HepG2 (cell line): ENCODE data around the gene PRSS22. TPM values are rescaled to one million over a fixed set of nuclear protein-coding genes. Genes with fewer than 3 reads are reported as not detected.

ENCODE experiments used
- ATAC-seq: fragments of 200-7000 bp; cut with Tn5 transposase; 3 replicates; pipeline ENCODE4 v1.9.1; 2020; ENCODE audit warnings: mild to moderate bottlenecking, moderate library complexity
- BruUV-seq: library from RNA; stranded (reverse); fragments of 400-500 nt; replicated peaks from 2 replicates; lab custom pipeline; 2021; lab: Mats Ljungman, UMichigan
- CTCF ChIA-PET: fragments of 300-600 bp; formaldehyde crosslinking; extraction: SDS; loops from one replicate; lab custom pipeline; 2021; ENCODE audit warnings: low total read pairs, inconsistent platforms, low intra/inter-chr PET ratio; lab: Yijun Ruan, JAX
- POLR2A ChIA-PET: fragments of 350-600 bp; sonication (Branson Sonifier 250); formaldehyde crosslinking; loops from one replicate; lab custom pipeline; 2020; ENCODE audit warnings: antibody characterized with exemption, inconsistent platforms; lab: Yijun Ruan, JAX
- DNase-seq: peaks from one replicate; pipeline ENCODE4 v3.0.0-alpha.2; 2015; ENCODE audit warnings: low spot score
- FAIRE-seq: peaks from 3 replicates; lab custom pipeline; 2011; peaks lifted over from hg19 to GRCh38; lab: Jason Lieb, UNC
- H2AFZ ChIP-seq: one replicate; pipeline ENCODE4 v1.6.1; 2011; ENCODE audit warnings: low read length, inconsistent platforms
- H3K27ac ChIP-seq: fragments of 300-600 bp; 3 replicates; pipeline ENCODE4 v1.8.0; 2011; ENCODE audit warnings: mixed run types, mild to moderate bottlenecking, mixed read lengths, low read length, inconsistent platforms; ENCODE audit not compliant: insufficient read depth; ENCODE audit errors: extremely low read length
- H3K27me3 ChIP-seq, 2 experiments: fragments of 200-600 bp in 1 of 2; 2 replicates in 1 of 2; 3 replicates in 1 of 2; pipeline versions ENCODE4 v1.6.0 to v1.8.0; 2011; ENCODE audit warnings: low read length in 2 of 2, mild to moderate bottlenecking in 2 of 2, moderate library complexity in 2 of 2, inconsistent platforms in 1 of 2; ENCODE audit not compliant: insufficient read depth in 2 of 2, control insufficient read depth in 1 of 2
- H3K36me3 ChIP-seq, 2 experiments: fragments of 200-600 bp in 1 of 2; replicated peaks in 1 of 2; 2 replicates in 1 of 2; 3 replicates in 1 of 2; pipeline versions ENCODE4 v1.5.1 to v1.8.0; 2011; ENCODE audit warnings: low read length in 2 of 2, inconsistent platforms in 1 of 2; ENCODE audit not compliant: insufficient read depth in 2 of 2, control insufficient read depth in 1 of 2
- H3K4me1 ChIP-seq: 2 replicates; pipeline ENCODE4 v1.5.1; 2012; ENCODE audit warnings: low read length, inconsistent platforms; ENCODE audit not compliant: insufficient read depth
- H3K4me2 ChIP-seq: 2 replicates; pipeline ENCODE4 v1.6.0; 2011; ENCODE audit warnings: low read depth, low read length, inconsistent platforms
- H3K4me3 ChIP-seq, 3 experiments: fragments of 200-600 bp in 1 of 3; sonication (generic), shearing (Covaris generic) in 1 of 3; replicated peaks in 1 of 3; 2 replicates each; pipeline ENCODE4 v1.5.1; 2011 to 2016; ENCODE audit warnings: low read length in 3 of 3, inconsistent platforms in 2 of 3, low read depth in 2 of 3, mild to moderate bottlenecking in 2 of 3, control low read depth in 1 of 3, mixed read lengths in 1 of 3; ENCODE audit not compliant: insufficient read depth in 1 of 3
- H3K79me2 ChIP-seq: one replicate; pipeline ENCODE4 v1.6.1; 2011; ENCODE audit warnings: low read length, inconsistent platforms; ENCODE audit not compliant: insufficient read depth
- H3K9ac ChIP-seq: 2 replicates; pipeline ENCODE4 v1.6.0; 2011; ENCODE audit warnings: mild to moderate bottlenecking, low read depth, low read length, inconsistent platforms; ENCODE audit not compliant: insufficient read depth
- H3K9me3 ChIP-seq: 2 replicates; pipeline ENCODE4 v1.5.1; 2012; ENCODE audit warnings: mild to moderate bottlenecking, low read length
- H4K20me1 ChIP-seq: 2 replicates; pipeline ENCODE4 v1.6.0; 2011; ENCODE audit warnings: inconsistent platforms, mild to moderate bottlenecking, low read length, moderate library complexity; ENCODE audit not compliant: insufficient read depth
- FOXP4 ChIP-seq: sonication (generic); formaldehyde crosslinking; IDR thresholded peaks from 2 replicates; pipeline ENCODE4 v1.4.0; 2020; ENCODE audit warnings: missing genetic modification reagents
- TBX3 ChIP-seq: fragments of 450-650 bp; IDR thresholded peaks from 2 replicates; pipeline ENCODE4 v1.6.1; 2017; ENCODE audit warnings: antibody characterized with exemption, mild to moderate bottlenecking, inconsistent platforms, borderline replicate concordance
- ZBTB21 ChIP-seq: sonication (generic); formaldehyde crosslinking; IDR thresholded peaks from 2 replicates; pipeline ENCODE4 v1.4.0; 2020; ENCODE audit warnings: missing genetic modification reagents
- ZNF550 ChIP-seq: sonication (generic); formaldehyde crosslinking; IDR thresholded peaks from 2 replicates; pipeline ENCODE4 v1.4.0; 2020; ENCODE audit warnings: mild to moderate bottlenecking, missing genetic modification reagents, borderline replicate concordance
- ZNF800 ChIP-seq: sonication (generic); formaldehyde crosslinking; IDR thresholded peaks from 2 replicates; pipeline ENCODE4 v1.4.0; 2020; ENCODE audit warnings: missing genetic modification reagents
- ZNF883 ChIP-seq: sonication (generic); formaldehyde crosslinking; IDR thresholded peaks from 2 replicates; pipeline ENCODE4 v1.5.1; 2020; ENCODE audit warnings: mild to moderate bottlenecking, missing genetic modification reagents; ENCODE audit errors: not compliant biosample characterization
- WGBS: methylation state at CpG from one replicate; pipeline ENCODE4 v1.1.6; 2017; ENCODE audit warnings: low lambda C conversion rate; 5-methylcytosine and 5-hydroxymethylcytosine counted together
- in situ Hi-C: cut with HindIII; loops from 2 replicates; pipeline ENCODE4 v1.10.0; 2017; ENCODE audit warnings: low pct_unique_long_range_greater_than_20kb; ENCODE audit not compliant: extremely low pct_ligation_motif_present
- intact Hi-C: fragments of 100-400 bp; cut with micrococcal nuclease; formaldehyde crosslinking; loops from one replicate; pipeline ENCODE4 v1.10.0; 2022; ENCODE audit not compliant: unreplicated experiment
- polyA plus RNA-seq, 8 experiments: library from polyadenylated mRNA; depleted of rRNA in 3 of 8; stranded (reverse) in 7 of 8; unstranded in 1 of 8; fragments of >200 nt; fragmentation: Illumina TruSeq in 4 of 8; extraction: Trizol in 4 of 8; gene quantifications; 2 replicates each; pipeline versions ENCODE4 v1.2.1 to v1.2.3, GENCODE V29; 2011 to 2016; ENCODE audit warnings: low read depth in 4 of 8, missing spikeins in 1 of 8, mixed read lengths in 1 of 8; ENCODE audit not compliant: insufficient read depth in 1 of 8
- total RNA-seq, 5 experiments: library from RNA; depleted of rRNA; stranded (reverse); fragments of >200 nt; fragmentation: Illumina TruSeq; extraction: Trizol; gene quantifications; 2 replicates each; pipeline ENCODE4 v1.2.3, GENCODE V29; 2016; ENCODE audit warnings: low read depth in 1 of 5

The PRSS22 gene
- total and polyA plus RNA-seq, 2 of the 13 experiments (the other 11 are each of a cell fraction or from before 2014, with no cell fraction given): 0.24 to 0.32 TPM

- FAIRE-seq: no peak
- no peak overlapping the region for H3K4me2 ChIP-seq
- POLR2A ChIA-PET: no interaction called here
- CTCF ChIA-PET: no interaction called here
- no peak overlapping the region for H3K4me3 ChIP-seq
- H4K20me1 ChIP-seq: no peaks in the 10 kb centered on the region
- no peaks in the 10 kb centered on the region for H3K79me2 ChIP-seq
- no peak for ATAC-seq
- H3K36me3 ChIP-seq: no peaks in the 10 kb centered on the region
- no TSS peak for BruUV-seq
- H2AFZ ChIP-seq: no peak overlapping the region
- TF ChIP-seq ZBTB21 (CRISPR knock-in tag): no peak
- no peak for TF ChIP-seq FOXP4
- TF ChIP-seq ZNF550: no peak
- no peak for TF ChIP-seq ZNF883 (CRISPR knock-in tag)
- TF ChIP-seq TBX3: no peak
- TF ChIP-seq ZNF800 (CRISPR knock-in tag): no peak
- TF ChIP-seq, all 625 proteins: peak for 0
- H3K27me3 ChIP-seq: peaks cover 3 to 11% of the 10 kb centered on the region in 2 experiments; a peak in 2 of 5 replicates
- DNase-seq: no peak
- no peaks in the 10 kb centered on the region for H3K9me3 ChIP-seq
- no peak overlapping the region for H3K9ac ChIP-seq
- WGBS: 85% methylated on average over 3 of the region's 12 CpGs
- no peak overlapping the region for H3K27ac ChIP-seq
- peaks cover 30% of the 10 kb centered on the region for H3K4me1 ChIP-seq
- intact Hi-C loops: no loop called here
- in situ Hi-C loops: no loop called here
Observed at GRCh38 chr16:2840914-2841313, 17.1 kb downstream of the PRSS22 start.
